HG02970 (cell line): ENCODE data around the gene ZCCHC24.

Experiments
- ATAC-seq: cut with Tn5 transposase; IDR thresholded peaks from one replicate; pipeline ENCODE4 v1.9.1; 2021; ENCODE audit warnings: mild to moderate bottlenecking, moderate library complexity, moderate number of reproducible peaks; ENCODE audit not compliant: unreplicated experiment, low FRiP score

ZCCHC24 gene

GRCh38 chr10:79375321-79376077 is 69.9 kb downstream of the ZCCHC24 start:
- no peak for ATAC-seq

- ATAC-seq: no peak
Measured at GRCh38 chr10:79374312-79375191, 70.9 kb downstream of the ZCCHC24 start.

GRCh38 chr10:79372871-79373270 is 72.6 kb downstream of the ZCCHC24 start:
- ATAC-seq: no peak

- ATAC-seq: no peak
Measured at GRCh38 chr10:79367426-79368189, 77.8 kb downstream of the ZCCHC24 start.

GRCh38 chr10:79361726-79362397 is 83.6 kb downstream of the ZCCHC24 start:
- no peak for ATAC-seq

GRCh38 chr10:79360499-79361342 is 84.7 kb downstream of the ZCCHC24 start:
- ATAC-seq: no peak

- no peak for ATAC-seq
Measured at GRCh38 chr10:79359816-79360498, 85.5 kb downstream of the ZCCHC24 start.

GRCh38 chr10:79358811-79359210 is 86.6 kb downstream of the ZCCHC24 start:
- ATAC-seq: no peak

GRCh38 chr10:79357180-79357579 is 88.2 kb downstream of the ZCCHC24 start:
- ATAC-seq: no peak

- no peak for ATAC-seq
Measured at GRCh38 chr10:79356104-79356503, 89.3 kb downstream of the ZCCHC24 start.

GRCh38 chr10:79355420-79356017 is 89.9 kb downstream of the ZCCHC24 start:
- ATAC-seq: no peak

- ATAC-seq: no peak
Measured at GRCh38 chr10:79354615-79355014, 90.8 kb downstream of the ZCCHC24 start.

GRCh38 chr10:79354141-79354540 is 91.3 kb downstream of the ZCCHC24 start:
- no peak for ATAC-seq

GRCh38 chr10:79353726-79354125 is 91.7 kb downstream of the ZCCHC24 start:
- no peak for ATAC-seq

- ATAC-seq: no peak
Measured at GRCh38 chr10:79353000-79353406, 92.4 kb downstream of the ZCCHC24 start.

GRCh38 chr10:79352035-79352877 is 93.2 kb downstream of the ZCCHC24 start:
- no peak for ATAC-seq

GRCh38 chr10:79351332-79351731 is 94.1 kb downstream of the ZCCHC24 start:
- ATAC-seq: no peak
